SK-N-SH (cell line): ENCODE data around the gene FAM162A. TPM values are rescaled to one million over a fixed set of nuclear protein-coding genes. Genes with fewer than 3 reads are reported as not detected.

Experiments used
- CTCF ChIA-PET: fragments of 300-600, 350-600 bp; formaldehyde crosslinking; extraction: SDS; loops from one replicate; lab custom pipeline; 2021; lab: Yijun Ruan, JAX
- POLR2A ChIA-PET: fragments of 350-600 bp; sonication (Branson Sonifier 250); formaldehyde crosslinking; extraction: SDS; loops from one replicate; lab custom pipeline; 2020; ENCODE audit warnings: antibody characterized with exemption, inconsistent platforms; lab: Yijun Ruan, JAX
- DNase-seq: peaks from one replicate; pipeline ENCODE4 v3.0.0; 2012
- H2AFZ ChIP-seq: fragments of 200-600 bp; sonication (generic); 2 replicates; pipeline ENCODE4 v1.8.1; 2016; ENCODE audit warnings: antibody characterized with exemption, mild to moderate bottlenecking, low read depth
- H3F3A ChIP-seq: fragments of 200-600 bp; sonication (generic); replicated peaks from 2 replicates; pipeline ENCODE3; 2016; ENCODE audit warnings: antibody characterized with exemption, mild to moderate bottlenecking; ENCODE audit not compliant: insufficient read depth
- H3K27ac ChIP-seq, 2 experiments: fragments of 200-500 bp in 1 of 2; fragments of 200-600 bp in 1 of 2; sonication (Bioruptor generic) in 1 of 2; sonication (generic), shearing (Covaris generic) in 1 of 2; 2 replicates each; pipeline versions ENCODE4 v1.5.1 to v1.6.1; 2014 to 2016; ENCODE audit warnings: low read depth in 2 of 2, inconsistent platforms in 1 of 2, low read length in 1 of 2, mild to moderate bottlenecking in 1 of 2, mixed read lengths in 1 of 2
- H3K27me3 ChIP-seq: fragments of 200-600 bp; sonication (generic), shearing (Covaris generic); 2 replicates; pipeline ENCODE4 v1.6.1; 2016; ENCODE audit warnings: mixed run types; ENCODE audit not compliant: insufficient read depth
- H3K36me3 ChIP-seq, 2 experiments: fragments of 200-500 bp in 1 of 2; fragments of 200-600 bp in 1 of 2; sonication (Bioruptor generic) in 1 of 2; sonication (generic) in 1 of 2; replicated peaks in 1 of 2; 2 replicates each; pipeline versions ENCODE3 to v1.5.1; 2014 to 2016; ENCODE audit warnings: low read length in 1 of 2, mild to moderate bottlenecking in 1 of 2; ENCODE audit not compliant: insufficient read depth in 2 of 2, control insufficient read depth in 1 of 2
- H3K4me1 ChIP-seq, 2 experiments: fragments of 200-500 bp in 1 of 2; fragments of 200-600 bp in 1 of 2; sonication (Bioruptor generic) in 1 of 2; sonication (generic), shearing (Covaris generic) in 1 of 2; 2 replicates each; pipeline versions ENCODE4 v1.5.1 to v1.6.1; 2014 to 2016; ENCODE audit warnings: low read depth in 1 of 2, low read length in 1 of 2, mixed run types in 1 of 2; ENCODE audit not compliant: insufficient read depth in 2 of 2, control insufficient read depth in 1 of 2
- H3K4me2 ChIP-seq: fragments of 200-600 bp; sonication (generic), shearing (Covaris generic); 2 replicates; pipeline ENCODE4 v1.6.1; 2017; ENCODE audit warnings: mixed run types
- H3K4me3 ChIP-seq, 2 experiments: fragments of 200-500 bp in 1 of 2; fragments of 200-600 bp in 1 of 2; sonication (Bioruptor generic) in 1 of 2; sonication (generic), shearing (Covaris generic) in 1 of 2; 2 replicates each; pipeline versions ENCODE4 v1.5.1 to v1.8.1; 2014 to 2016; ENCODE audit warnings: low read depth in 2 of 2, inconsistent platforms in 1 of 2, low read length in 1 of 2, mild to moderate bottlenecking in 1 of 2, mixed read lengths in 1 of 2, moderate library complexity in 1 of 2
- H3K79me2 ChIP-seq: fragments of 200-600 bp; sonication (generic); 2 replicates; pipeline ENCODE4 v1.8.1; 2017; ENCODE audit warnings: mild to moderate bottlenecking; ENCODE audit not compliant: insufficient read depth
- H3K9ac ChIP-seq: fragments of 200-600 bp; sonication (generic); 2 replicates; pipeline ENCODE4 v1.6.1; 2017; ENCODE audit warnings: mixed run types
- H3K9me2 ChIP-seq: fragments of 200-600 bp; sonication (generic); 2 replicates; pipeline ENCODE4 v1.6.1; 2017; ENCODE audit warnings: mixed run types
- H3K9me3 ChIP-seq: fragments of 200-600 bp; sonication (generic); 2 replicates; pipeline ENCODE4 v1.6.1; 2017; ENCODE audit warnings: mixed run types, mild to moderate bottlenecking, moderate library complexity
- H4K20me1 ChIP-seq: fragments of 200-600 bp; sonication (generic); 2 replicates; pipeline ENCODE4 v1.6.1; 2017; ENCODE audit warnings: mild to moderate bottlenecking, mixed run types; ENCODE audit not compliant: insufficient read depth
- ELF1 ChIP-seq: IDR thresholded peaks from 2 replicates; pipeline ENCODE4 v1.4.0; 2012
- EP300 ChIP-seq, 2 experiments: IDR thresholded peaks; 2 replicates each; pipeline versions ENCODE4 v1.4.0 to v1.6.1; 2012; ENCODE audit warnings: borderline replicate concordance in 1 of 2, low read depth in 1 of 2, low read length in 1 of 2
- FOSL2 ChIP-seq: IDR thresholded peaks from 2 replicates; pipeline ENCODE4 v1.4.0; 2012; ENCODE audit warnings: low read depth, mild to moderate bottlenecking, moderate library complexity, borderline replicate concordance
- FOXM1 ChIP-seq: IDR thresholded peaks from 2 replicates; pipeline ENCODE4 v1.4.0; 2012; ENCODE audit warnings: low read depth, mild to moderate bottlenecking
- GATA2 ChIP-seq: sonication (generic); formaldehyde crosslinking; IDR thresholded peaks from 2 replicates; pipeline ENCODE4 v1.5.0; 2020; ENCODE audit warnings: mild to moderate bottlenecking, missing genetic modification reagents
- NFIC ChIP-seq: IDR thresholded peaks from 2 replicates; pipeline ENCODE4 v1.4.0; 2012; ENCODE audit warnings: borderline replicate concordance
- RCOR1 ChIP-seq: fragments of 150-350 bp; IDR thresholded peaks from 2 replicates; pipeline ENCODE4 v1.6.1; 2017; ENCODE audit warnings: antibody characterized with exemption, low read length
- SIN3A ChIP-seq: IDR thresholded peaks from 2 replicates; pipeline ENCODE4 v1.6.1; 2012; ENCODE audit warnings: low read depth, mild to moderate bottlenecking, low read length, moderate library complexity, borderline replicate concordance
- SMC3 ChIP-seq: IDR thresholded peaks from 2 replicates; pipeline ENCODE4 v1.6.1; 2012; ENCODE audit warnings: low read depth, low read length, improper control_type of control experiment
- TAF1 ChIP-seq: IDR thresholded peaks from 2 replicates; pipeline ENCODE4 v1.6.1; 2012; ENCODE audit warnings: low read depth, mild to moderate bottlenecking, low read length, moderate library complexity, borderline replicate concordance
- TCF12 ChIP-seq: IDR thresholded peaks from 2 replicates; pipeline ENCODE4 v1.4.0; 2012
- WGBS: methylation state at CpG from one replicate; pipeline ENCODE4 v1.1.6; 2017; ENCODE audit warnings: low lambda C conversion rate; 5-methylcytosine and 5-hydroxymethylcytosine counted together
- polyA plus RNA-seq, 3 experiments: library from polyadenylated mRNA; depleted of rRNA; stranded (reverse); fragments of >200 nt; gene quantifications; 2 replicates each; pipeline ENCODE4 v1.2.3, GENCODE V29; 2012
- TF ChIP-seq, protein P1 (sequence below): IDR thresholded peaks from 2 replicates; pipeline ENCODE4 v1.4.0; 2012; ENCODE audit warnings: low read depth, borderline replicate concordance
- TF ChIP-seq, protein P2 (sequence below): fragments of 200-600 bp; sonication (generic); IDR thresholded peaks from 2 replicates; pipeline ENCODE4 v1.6.1; 2017; ENCODE audit warnings: antibody characterized with exemption, mild to moderate bottlenecking, moderate library complexity
- TF ChIP-seq, protein P3 (sequence below): IDR thresholded peaks from 2 replicates; pipeline ENCODE4 v1.4.0; 2012; ENCODE audit warnings: low read depth
- TF ChIP-seq, protein P4 (sequence below): IDR thresholded peaks from 2 replicates; pipeline ENCODE4; 2012
- TF ChIP-seq, protein P5 (sequence below): IDR thresholded peaks from 2 replicates; pipeline ENCODE4 v1.4.0; 2012; ENCODE audit warnings: low read depth, borderline replicate concordance

FAM162A gene
- polyA plus RNA-seq, 1 of the 3 experiments (the other 2 are of a cell fraction) = 35.1 TPM

DNA sequence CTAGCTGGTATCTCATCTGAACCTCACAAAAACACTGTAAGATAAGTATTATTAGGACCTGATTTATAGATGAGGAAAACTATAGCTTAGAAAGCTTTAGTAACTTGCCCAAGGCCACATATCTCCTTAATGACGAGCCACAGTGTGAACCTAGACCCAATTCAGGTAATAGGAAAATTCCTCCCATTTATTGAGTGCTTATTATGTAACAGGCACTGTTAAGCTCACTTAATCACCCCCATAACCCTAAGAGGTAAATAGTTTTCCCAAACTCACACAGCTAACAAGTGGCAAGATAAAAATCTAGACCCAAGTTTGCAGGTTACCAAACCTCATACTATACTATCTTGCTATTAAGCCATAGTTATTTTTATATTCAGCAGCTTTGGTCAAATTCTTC, 24.0 kb downstream of the FAM162A start:
- ChIA-PET CTCF (interaction anchor here (0.7 to 1.6 kb wide), 2 partner anchors 15 to 102 kb away, joined by 3 to 11 read pairs; no protein-coding TSS in a partner anchor), POLR2A (no interaction called here)
- Histone ChIP-seq H3K27ac (no peak overlapping the region), H3F3A (peaks cover 12% of the 10 kb centered on the region), H3K36me3 (peaks cover 32 to 49% of the 10 kb centered on the region in 2 experiments), H3K4me2 (no peak overlapping the region), H2AFZ (no peak overlapping the region), H4K20me1 (no peaks in the 10 kb centered on the region), H3K27me3 (no peaks in the 10 kb centered on the region), H3K4me1 (no peaks in the 10 kb centered on the region), H3K9me2 (no peaks in the 10 kb centered on the region), H3K79me2 (peaks cover 12% of the 10 kb centered on the region; the same call in 1 of the 2 replicates), H3K9ac (no peak overlapping the region), H3K9me3 (no peaks in the 10 kb centered on the region), H3K4me3 (no peak overlapping the region)
- no peak for TF ChIP-seq FOXM1
- TF ChIP-seq, protein P1, sequence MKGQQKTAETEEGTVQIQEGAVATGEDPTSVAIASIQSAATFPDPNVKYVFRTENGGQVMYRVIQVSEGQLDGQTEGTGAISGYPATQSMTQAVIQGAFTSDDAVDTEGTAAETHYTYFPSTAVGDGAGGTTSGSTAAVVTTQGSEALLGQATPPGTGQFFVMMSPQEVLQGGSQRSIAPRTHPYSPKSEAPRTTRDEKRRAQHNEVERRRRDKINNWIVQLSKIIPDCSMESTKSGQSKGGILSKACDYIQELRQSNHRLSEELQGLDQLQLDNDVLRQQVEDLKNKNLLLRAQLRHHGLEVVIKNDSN = no peak
- TF ChIP-seq RCOR1 = no peak
- 100% methylated on average over 1 of the region's 1 CpG for WGBS
- no peak for DNase-seq

DNA sequence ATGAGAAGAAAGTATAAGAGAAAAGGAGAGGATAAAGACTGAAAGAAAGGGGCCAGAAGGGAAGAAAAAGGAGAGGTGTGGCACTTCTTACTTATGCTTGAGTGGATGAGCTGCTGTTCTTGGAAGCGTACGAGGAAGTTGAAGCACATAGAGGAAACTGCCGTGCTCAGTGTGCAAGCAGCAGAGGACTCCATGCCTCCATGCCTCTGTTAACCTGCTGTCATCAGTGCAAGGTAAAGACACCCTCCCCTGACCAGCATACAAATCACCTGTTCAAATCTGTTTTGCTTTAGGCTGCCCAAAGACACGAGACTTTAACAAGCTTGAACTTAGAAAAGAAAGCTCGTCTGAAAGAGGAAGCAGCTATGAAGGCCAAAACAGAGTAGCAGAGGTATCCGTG, 25.5 kb downstream of the FAM162A start:
- Histone ChIP-seq H3K36me3 (peaks cover 37 to 50% of the 10 kb centered on the region in 2 experiments), H3K4me2 (no peak overlapping the region), H3K4me1 (peaks cover 0 to 2% of the 10 kb centered on the region in 2 experiments; a peak in 1 of 4 replicates), H2AFZ (no peak overlapping the region), H3K79me2 (peaks cover 27% of the 10 kb centered on the region), H3F3A (peaks cover 2% of the 10 kb centered on the region), H3K27me3 (no peaks in the 10 kb centered on the region), H3K4me3 (no peak overlapping the region), H3K27ac (no peak overlapping the region), H3K9me3 (no peaks in the 10 kb centered on the region), H3K9ac (no peak overlapping the region), H4K20me1 (no peaks in the 10 kb centered on the region), H3K9me2 (no peaks in the 10 kb centered on the region)
- POLR2A ChIA-PET = no interaction called here
- DNase-seq = no peak
- WGBS = 84% methylated on average over 6 of the region's 6 CpGs
- no peak for TF ChIP-seq NFIC
- TF ChIP-seq, protein P2, sequence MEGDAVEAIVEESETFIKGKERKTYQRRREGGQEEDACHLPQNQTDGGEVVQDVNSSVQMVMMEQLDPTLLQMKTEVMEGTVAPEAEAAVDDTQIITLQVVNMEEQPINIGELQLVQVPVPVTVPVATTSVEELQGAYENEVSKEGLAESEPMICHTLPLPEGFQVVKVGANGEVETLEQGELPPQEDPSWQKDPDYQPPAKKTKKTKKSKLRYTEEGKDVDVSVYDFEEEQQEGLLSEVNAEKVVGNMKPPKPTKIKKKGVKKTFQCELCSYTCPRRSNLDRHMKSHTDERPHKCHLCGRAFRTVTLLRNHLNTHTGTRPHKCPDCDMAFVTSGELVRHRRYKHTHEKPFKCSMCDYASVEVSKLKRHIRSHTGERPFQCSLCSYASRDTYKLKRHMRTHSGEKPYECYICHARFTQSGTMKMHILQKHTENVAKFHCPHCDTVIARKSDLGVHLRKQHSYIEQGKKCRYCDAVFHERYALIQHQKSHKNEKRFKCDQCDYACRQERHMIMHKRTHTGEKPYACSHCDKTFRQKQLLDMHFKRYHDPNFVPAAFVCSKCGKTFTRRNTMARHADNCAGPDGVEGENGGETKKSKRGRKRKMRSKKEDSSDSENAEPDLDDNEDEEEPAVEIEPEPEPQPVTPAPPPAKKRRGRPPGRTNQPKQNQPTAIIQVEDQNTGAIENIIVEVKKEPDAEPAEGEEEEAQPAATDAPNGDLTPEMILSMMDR = no peak
- TF ChIP-seq, protein P3, sequence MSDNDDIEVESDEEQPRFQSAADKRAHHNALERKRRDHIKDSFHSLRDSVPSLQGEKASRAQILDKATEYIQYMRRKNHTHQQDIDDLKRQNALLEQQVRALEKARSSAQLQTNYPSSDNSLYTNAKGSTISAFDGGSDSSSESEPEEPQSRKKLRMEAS = no peak
- TF ChIP-seq, protein P4, sequence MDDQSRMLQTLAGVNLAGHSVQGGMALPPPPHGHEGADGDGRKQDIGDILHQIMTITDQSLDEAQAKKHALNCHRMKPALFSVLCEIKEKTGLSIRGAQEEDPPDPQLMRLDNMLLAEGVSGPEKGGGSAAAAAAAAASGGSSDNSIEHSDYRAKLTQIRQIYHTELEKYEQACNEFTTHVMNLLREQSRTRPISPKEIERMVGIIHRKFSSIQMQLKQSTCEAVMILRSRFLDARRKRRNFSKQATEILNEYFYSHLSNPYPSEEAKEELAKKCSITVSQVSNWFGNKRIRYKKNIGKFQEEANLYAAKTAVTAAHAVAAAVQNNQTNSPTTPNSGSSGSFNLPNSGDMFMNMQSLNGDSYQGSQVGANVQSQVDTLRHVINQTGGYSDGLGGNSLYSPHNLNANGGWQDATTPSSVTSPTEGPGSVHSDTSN = no peak
- no peak for TF ChIP-seq SMC3
- TF ChIP-seq EP300 (IDR thresholded peaks at IDR 0.05; ENCODE audit: borderline replicate concordance in 1 of 2, low read depth in 1 of 2, low read length in 1 of 2) = no peak
- TF ChIP-seq ELF1 = no peak
- TF ChIP-seq FOSL2 = no peak
- no peak for TF ChIP-seq SIN3A
- no peak for TF ChIP-seq GATA2 (CRISPR knock-in tag)
- TF ChIP-seq, protein P5, sequence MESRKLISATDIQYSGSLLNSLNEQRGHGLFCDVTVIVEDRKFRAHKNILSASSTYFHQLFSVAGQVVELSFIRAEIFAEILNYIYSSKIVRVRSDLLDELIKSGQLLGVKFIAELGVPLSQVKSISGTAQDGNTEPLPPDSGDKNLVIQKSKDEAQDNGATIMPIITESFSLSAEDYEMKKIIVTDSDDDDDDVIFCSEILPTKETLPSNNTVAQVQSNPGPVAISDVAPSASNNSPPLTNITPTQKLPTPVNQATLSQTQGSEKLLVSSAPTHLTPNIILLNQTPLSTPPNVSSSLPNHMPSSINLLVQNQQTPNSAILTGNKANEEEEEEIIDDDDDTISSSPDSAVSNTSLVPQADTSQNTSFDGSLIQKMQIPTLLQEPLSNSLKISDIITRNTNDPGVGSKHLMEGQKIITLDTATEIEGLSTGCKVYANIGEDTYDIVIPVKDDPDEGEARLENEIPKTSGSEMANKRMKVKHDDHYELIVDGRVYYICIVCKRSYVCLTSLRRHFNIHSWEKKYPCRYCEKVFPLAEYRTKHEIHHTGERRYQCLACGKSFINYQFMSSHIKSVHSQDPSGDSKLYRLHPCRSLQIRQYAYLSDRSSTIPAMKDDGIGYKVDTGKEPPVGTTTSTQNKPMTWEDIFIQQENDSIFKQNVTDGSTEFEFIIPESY = no peak
- TF ChIP-seq TAF1 = no peak
- TF ChIP-seq TCF12 = no peak
- CTCF ChIA-PET = interaction anchor here (0.6 to 1.2 kb wide), 2 partner anchors 25 to 129 kb away, joined by 3 to 4 read pairs; partner anchors contain the start of gene FAM162A
